GM18858 (cell line): ENCODE results near the gene CNTN5.
"Not testable (repeated sequence)": the region's sequence is repeated elsewhere in the genome, so short reads cannot be mapped to it uniquely, and the experiment has no call there.

Source experiments
- ATAC-seq: cut with Tn5 transposase; IDR thresholded peaks from one replicate; pipeline ENCODE4 v1.9.1; 2021; ENCODE audit not compliant: unreplicated experiment

CNTN5 gene

DNA sequence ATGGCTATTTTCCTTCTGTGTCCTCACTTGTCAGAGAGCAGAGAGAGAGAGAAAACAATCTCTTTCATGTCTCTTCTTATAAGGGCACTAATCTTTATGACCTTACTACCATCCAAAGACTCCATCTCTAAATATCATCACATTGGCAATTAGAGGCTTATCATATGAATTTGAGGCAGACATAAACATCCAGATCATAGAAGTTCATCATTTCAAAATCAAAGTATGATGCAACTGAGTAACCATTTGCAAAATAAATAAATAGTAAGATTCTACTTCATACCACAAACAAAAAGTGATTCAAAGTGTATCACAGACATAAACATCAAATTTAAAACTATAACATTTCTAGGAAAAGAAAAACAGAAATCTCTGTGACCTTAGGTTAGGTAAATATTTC is 1161.6 kb downstream of the CNTN5 start:
- no peak for ATAC-seq

DNA sequence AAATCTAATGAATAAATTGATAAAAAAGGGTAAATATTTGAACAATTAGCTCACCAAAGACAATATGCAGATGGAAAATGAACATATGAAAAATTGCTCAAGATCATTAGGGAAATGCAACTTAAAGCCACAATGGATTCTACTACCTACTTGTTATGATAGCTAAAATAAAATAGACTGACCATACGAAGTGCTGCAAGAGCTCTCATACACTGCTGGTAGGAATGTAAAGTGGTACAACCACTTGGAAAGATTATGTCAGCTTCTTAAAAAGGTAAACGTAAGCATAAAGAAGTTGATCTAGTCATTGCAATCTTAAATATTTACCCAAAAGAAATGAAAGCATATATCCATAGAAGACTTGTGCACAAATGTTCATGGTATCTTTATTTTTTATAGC is 1162.2 kb downstream of the CNTN5 start:
- no peak for ATAC-seq

DNA sequence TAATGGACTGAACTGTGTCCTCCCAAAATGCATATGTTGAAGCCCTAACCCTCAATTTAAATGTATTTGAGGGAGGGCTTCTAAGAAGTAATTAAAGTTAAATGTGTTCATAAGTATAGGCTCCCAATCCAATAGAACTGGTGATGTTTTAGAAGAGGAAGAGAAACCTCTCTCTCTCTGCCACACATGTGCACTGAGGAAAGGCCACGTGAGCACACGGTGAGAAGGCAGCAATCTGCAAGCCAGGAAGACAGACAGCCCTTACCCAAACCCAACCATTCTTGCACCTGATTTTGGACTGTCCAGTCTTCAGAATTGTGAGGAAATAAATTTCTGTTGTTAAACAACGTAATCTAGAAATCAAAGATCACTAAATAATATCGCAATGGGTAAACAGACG is 1164.8 kb downstream of the CNTN5 start:
- no peak for ATAC-seq

DNA sequence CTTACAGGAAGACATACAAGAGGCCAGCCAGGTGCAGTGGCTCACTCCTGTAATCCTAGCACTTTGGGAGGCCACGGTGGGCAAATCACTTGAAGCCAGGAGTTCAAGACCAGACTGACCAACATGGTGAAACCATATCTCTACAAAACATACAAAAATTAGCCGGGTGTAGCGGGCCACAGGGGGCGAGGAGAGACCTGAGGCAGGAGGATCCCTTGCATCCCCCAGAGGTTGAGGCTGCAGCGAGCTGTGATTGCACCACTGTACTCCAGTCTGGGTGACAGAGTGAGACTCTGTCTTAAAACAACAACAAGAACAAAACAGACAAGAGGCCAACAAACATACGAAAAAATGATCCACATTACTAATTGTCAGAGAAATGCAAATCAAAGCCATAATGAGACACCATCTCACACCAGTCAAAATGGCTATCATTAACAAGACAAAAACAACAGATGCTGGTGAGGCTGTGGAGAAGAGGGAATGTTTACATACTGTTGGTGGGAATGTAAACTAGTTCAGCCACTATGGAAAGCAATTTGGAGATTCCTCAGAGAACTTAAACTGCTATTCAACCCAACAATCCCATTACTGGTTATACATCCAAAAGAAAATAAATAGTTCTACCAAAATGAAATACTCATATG is 1167.5 kb downstream of the CNTN5 start:
- ATAC-seq, result no peak

DNA sequence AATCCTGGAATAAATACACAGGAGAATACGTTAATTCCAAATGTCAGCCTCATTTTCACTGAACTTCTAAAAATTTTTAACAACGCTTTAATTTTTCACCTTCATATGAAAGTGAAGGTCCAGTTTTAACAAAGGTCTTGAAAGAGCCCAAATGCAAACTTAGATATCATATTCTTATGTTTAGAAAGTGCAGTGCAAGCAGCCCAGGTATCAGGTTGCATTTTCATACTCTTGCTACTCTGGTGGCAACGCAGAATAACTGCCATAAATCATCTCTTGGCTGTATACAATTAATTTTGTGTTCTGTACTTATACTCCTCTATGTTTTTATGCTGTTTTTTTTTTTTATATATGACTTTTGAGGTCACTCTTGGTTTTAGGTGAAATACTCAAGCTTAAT is 1169.6 kb downstream of the CNTN5 start:
- ATAC-seq, result no peak

DNA sequence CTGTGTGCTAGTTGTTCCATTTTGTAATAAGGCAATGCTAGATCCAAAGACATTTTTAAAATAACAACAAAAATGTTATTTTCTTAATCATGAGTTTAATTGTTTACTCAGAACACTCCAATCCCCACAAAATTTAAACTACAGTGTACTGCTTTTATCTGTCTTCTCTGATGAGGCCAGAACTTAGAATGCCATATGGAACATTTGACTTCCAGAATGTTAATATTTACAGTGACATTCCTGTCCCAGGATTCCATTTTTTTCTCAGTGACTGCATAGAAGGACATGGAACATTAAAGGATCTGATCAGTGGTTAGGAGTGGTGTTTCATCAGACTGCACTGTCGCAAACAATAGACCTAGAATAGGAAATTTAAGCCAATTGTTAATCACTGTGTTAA is 1171.4 kb downstream of the CNTN5 start:
- ATAC-seq, result no peak

DNA sequence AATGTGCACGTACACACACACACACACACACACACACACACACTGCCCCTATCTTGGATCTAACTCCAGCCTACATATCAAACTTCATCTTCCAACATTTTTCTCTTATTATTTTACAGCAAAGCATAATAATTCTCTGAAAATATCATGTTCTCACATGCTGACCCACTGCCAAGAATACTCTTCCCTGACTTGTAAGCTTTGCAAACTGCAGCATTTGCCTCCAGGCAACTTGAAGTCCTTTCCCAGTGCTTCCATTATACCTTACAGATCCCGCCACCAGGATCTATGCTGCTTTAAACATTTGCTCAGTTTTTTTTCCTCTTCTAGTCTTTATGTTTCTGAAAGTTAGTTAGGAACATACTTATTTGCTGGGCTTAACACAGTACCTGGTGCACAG is 1183.0 kb downstream of the CNTN5 start:
- no peak for ATAC-seq

DNA sequence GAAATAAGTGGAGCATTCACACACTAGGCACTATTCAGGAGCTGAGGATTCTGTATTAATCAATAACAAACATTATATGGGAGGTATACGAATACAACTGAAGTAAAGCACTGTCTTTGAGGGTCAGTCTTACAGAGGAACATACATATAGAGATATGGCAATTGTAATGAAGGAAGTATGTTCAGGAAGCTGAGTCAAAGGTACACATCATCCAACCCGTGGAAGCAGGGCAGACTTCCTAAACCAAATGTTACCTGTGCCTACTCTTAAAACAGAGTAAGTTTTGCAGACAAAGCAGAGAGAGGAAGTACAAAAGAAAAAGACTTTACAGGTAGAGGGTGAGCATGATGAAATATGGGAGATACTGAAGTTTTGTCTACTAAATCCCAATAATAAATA is 1185.2 kb downstream of the CNTN5 start:
- ATAC-seq, result no peak

DNA sequence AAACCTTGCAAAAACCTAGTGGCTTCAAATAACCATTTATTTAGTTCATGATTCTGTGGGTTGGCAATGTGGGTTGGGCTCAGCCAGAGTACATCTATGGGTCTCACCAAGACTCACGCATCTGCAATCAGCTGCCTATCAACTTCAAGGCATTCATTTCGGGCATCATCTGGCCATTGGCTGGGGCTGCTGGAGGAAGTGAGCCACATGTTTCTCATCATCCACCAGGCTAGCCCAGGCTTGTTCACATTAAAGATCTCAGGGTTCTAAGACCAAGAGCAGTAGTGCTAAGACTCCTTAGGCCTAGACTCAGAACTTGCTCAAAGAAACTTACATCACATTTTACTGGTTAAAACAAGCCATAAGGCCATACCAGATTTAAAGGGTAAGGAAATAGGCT is 1187.5 kb downstream of the CNTN5 start:
- ATAC-seq, result no peak

DNA sequence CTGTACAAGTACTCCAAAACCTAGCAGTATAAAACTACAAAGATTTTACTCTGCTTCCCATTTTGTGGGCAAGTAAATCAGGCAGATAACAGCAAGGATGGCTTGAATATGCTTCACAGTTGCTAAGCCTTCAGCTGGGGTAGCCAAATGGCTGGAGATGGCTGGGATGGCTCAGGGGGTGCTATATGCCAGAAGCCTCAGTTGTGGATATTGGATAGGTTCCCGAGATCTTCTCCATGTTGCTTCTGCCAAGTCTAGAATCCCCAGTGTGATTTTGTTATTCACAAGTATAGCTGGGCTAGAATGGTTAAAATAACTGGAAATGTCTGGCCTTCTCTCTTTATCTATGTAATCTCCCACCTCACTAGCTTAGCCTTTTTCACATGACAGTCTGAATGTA is 1194.0 kb downstream of the CNTN5 start:
- ATAC-seq, result no peak

DNA sequence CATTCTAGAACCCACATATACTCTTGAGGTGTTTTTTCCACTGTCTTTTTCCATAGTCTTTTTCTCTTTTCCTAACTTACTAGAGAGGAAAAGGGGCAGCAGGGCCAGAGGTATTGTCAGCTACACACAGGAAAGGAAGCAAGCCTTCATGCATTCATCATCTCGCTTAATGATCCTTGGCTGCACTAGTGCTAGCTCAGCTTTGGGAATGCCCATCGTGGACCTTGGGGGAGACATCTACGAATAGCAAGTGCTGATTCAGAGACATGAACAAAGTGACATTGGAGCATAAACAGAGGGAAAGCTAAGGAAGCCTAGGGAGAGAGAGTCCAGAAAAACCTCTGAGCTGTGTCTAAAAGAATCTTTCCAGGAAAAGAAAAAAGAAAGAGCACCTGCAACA is 1200.1 kb downstream of the CNTN5 start:
- no peak for ATAC-seq

DNA sequence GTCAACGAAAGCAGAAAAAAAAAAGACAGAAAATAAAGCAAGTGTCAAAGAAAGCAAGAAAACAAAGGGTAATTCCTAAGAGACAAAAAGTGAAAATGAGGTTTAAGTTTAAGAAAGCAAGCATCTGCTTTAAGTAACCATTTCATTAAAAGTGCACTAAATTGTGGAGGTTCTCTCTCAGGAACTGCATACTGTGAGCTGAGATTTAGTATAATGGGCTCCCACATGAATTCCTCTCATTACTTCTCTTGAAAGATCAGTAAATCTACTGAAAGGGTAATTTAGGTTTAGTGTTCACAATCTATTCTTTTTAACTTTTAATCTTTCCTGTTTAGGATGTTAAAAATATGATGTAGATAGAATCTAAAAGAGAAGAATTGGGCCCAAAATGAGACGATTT is 1201.0 kb downstream of the CNTN5 start:
- ATAC-seq, result no peak

DNA sequence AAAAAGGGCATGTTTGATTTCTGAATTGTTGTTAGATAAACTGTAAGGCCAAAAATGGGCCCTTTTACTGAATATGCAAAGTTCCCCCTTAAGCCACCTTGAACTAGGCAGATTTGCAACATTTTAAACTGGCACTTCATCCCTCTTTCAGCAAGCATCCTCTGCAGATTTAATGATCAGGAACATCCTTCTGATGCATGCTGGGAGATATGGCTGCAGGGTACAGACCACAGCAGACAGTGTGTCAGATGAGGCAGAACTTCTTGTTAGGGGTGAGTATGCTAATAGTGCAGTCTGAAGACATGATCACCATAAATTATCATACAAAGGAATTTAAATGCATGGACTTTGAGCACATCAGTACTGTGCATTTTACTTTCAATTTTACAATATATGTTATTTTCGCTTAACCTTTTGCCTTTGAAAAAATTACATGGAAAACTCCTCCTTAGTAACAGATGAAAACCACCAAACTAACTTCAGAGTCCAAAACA is 1203.8 kb downstream of the CNTN5 start:
- ATAC-seq, result no peak

DNA sequence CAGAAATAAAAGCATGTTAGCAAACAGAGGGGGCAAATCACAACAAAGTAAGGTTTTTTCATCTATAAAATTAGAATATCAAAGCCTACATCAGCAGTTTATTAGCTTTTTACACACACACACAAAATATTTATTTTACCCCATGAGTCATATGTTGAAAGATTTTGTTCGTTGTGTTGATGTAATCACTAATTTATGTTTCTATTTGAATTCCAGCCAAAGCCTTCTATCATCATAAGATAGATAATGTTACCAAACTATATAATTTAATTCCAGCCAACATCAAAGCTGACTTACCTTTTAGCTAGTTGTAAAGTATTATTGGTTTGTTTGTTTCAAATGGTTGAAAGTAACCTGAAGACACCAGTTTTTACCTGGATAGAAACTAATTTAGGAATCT is 1208.3 kb downstream of the CNTN5 start:
- ATAC-seq, result no peak

DNA sequence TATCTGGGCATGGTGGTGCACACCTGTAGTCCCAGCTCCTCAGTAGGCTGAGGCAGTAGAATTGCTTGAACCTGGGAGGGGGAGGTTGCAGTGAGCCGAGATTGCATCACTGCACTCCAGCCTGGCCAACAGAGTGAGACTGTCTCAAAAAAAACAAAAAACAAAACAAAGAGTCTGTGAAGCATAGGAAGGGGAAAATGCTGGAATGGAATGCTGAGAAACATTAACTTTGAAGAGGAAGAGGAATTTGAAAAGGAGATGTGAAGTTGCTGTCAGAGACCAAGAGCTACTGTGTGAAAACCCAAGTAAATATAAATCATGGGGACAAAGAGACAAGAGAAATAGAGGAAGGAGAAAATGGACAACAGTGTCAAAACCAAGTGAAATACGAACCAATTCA is 1211.3 kb downstream of the CNTN5 start:
- no peak for ATAC-seq

DNA sequence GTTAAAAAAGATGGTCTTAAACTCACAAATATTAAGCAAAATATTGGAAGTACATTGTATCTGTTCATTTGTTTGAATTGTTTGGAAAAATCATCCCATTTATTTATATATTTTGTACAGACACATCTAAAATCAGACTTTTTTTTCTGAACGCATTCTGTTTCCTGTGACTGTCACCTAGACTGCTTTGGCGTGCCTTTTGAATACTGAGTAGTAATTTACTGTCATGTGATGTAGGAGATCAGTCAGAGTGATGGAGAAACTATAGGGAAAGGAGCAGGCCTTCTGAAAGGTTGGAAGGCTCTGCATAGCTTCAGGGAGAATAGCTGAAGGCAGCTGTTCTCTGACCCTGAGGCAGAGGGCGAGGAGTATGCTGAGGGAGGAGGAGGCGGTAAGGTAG is 1214.3 kb downstream of the CNTN5 start:
- no peak for ATAC-seq

DNA sequence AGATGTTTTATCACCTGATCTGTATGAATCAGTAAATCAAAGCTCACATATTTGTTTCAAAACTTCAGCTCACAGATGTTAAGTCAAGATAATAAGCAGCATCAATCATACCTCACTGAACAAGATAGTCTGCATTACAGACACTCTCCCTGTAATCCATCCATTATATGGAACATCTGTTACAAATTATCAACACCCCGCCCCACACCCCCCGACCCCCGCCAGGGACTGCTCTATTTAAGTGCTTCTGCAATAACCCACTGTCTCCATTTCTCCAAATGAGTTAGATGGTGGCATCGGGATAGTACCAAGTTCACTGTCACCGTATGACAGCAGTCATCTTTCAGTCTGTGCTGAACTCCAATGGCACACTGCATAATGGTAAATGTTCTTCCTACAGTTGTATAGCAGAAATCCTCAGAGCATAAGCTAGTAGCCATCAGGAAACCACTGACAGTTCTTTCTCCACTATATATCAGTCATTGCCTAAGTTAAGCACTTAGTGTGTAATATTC is 1219.3 kb downstream of the CNTN5 start:
- no peak for ATAC-seq

DNA sequence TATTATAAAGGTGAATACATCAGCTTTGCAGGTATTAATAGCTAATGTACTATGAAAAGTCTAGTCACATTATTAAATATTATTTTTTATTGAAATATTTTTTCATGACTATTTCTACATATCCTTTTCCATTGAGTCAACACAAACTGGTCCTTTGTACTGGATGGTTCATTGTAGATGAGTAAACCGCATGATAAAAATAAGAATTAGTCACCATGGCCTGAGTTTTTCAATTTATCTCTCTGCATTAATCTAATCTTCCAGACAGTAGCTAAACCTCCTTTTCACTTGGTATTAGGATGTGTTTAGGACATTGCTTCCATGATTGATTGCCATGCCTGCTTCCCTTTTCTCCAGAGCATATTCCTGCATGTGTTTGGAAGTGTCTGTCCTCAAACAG is 1227.0 kb downstream of the CNTN5 start:
- no peak for ATAC-seq

DNA sequence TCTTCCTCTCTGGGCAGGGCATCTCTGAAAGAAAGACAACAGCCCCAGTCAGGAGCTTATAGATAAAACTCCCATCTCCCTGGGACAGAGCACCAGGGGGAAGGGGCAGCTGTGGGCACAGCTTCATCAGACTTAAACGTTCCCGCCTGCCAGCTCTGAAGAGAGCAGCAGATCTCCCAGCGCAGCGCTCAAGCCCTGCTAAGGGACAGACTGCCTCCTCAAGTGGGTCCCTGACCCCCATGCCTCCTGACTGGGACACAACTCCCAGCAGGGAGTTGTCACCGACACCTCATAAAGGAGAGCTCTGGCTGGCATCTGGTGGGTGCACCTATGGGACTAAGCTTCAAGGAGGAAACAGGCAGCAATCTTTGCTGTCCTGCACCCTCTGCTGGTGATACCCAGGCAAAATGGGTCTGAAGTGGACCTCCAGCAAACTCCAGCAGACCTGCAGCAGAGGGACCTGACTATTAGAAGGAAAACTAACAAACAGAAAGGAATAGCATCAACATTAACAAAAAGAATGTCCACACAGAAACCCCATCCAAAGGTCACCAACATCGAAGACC is 1236.6 kb downstream of the CNTN5 start:
- not testable (repeated sequence) for ATAC-seq

DNA sequence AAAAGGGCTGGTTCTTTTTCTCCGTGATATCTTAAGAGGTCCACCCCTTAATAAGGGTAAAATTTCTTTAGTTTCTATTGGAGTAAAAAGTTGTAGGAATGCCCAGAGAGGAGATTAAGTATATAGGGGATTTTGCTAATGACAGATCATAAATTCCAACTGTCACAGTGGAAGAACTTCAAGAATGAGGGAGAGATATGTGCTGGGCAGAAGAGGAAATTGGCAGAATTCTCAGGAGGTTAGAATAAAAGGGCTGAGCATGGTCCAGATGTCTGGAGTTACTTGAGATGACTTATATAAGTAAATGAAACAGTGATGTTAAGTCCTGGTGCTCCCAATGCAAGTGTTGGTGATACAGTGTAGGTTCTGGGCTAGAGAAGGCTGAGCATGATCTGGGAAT is 1248.8 kb downstream of the CNTN5 start:
- no peak for ATAC-seq

DNA sequence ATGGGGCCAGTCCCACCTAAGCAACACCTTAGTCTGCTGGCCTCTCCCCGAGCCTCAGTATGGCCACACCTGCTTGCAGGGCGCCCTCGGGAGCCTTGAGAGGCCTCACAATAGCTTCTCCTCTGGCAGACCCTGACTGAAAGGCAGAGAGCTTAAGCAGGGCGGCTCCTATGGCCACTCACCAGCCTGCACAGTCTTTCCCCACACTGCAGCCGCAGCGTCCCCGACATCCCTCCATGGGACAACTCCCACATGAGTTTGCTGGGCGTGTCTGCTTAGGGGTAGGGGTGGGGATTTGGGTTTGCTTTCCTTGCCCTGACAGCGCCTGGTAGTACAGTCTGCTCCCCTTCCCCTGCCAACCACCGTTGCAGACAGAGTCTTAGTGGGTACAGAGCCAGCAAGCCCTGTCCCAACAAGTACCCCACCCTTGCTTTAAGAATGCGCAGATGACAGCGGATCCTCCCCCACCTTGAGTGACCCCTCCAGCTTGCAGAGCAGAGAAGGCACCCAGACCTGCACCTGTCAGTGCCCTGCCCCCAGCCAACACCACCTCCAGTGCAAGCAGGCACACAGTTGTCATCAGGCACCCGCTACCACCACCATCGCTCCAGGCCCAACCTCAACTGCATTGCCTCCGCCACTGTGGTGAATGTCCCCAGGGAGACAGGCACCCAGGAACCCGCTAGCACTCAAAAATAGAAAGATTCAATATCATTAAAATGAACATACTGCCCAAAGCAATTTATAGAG is 1252.5 kb downstream of the CNTN5 start:
- ATAC-seq, result no peak

DNA sequence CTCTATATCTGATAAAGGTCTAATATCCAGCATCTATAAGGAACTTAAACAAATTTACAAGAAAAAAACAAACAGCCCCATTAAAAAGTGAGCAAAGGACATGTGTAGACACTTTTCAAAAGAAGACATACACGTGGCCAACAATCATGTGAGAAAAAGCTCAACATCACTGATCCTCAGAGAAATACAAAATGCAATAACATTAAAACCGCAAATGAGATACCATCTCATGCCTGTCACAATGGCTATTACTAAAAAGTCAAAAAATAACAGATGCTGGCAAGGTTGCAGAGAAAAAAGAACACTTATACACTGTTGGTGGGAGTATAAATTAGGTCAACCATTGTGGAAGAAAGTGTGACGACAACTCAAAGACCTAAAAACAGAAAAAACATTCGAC is 1253.7 kb downstream of the CNTN5 start:
- ATAC-seq, result not testable (repeated sequence)
